GM18519 (cell line): ENCODE data around the gene PLK4.
"Not testable (repeated sequence)": the region's sequence is repeated elsewhere in the genome, so short reads cannot be mapped to it uniquely, and the experiment has no call there.

Experiments
- ATAC-seq: cut with Tn5 transposase; IDR thresholded peaks from one replicate; pipeline ENCODE4 v1.9.1; 2021; ENCODE audit warnings: mild to moderate bottlenecking, moderate library complexity; ENCODE audit not compliant: unreplicated experiment, low FRiP score

Gene PLK4

DNA sequence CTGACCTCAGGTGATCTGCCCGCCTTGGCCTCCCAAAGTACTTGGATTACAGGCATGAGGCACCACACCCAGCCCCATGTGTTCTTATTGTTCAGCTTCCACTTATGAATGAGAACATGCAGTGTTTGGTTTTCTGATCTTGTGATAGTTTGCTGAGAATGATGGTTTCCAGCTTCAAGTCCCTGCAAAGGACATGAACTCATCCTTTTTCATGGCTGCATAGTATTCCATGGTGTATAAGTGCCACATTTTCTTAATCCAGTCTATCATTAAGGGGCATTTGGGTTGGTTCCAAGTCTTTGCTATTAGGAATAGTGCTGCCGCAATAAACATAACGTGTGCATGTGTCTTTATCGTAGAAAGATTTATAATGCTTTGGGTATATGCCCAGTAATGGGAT, 19.0 kb downstream of the PLK4 start:
- ATAC-seq = not testable (repeated sequence)

GRCh38 chr4:127905029-127905428, 24.3 kb downstream of the PLK4 start:
- ATAC-seq = no peak

GRCh38 chr4:127916512-127916911, 35.8 kb downstream of the PLK4 start:
- no peak for ATAC-seq

DNA sequence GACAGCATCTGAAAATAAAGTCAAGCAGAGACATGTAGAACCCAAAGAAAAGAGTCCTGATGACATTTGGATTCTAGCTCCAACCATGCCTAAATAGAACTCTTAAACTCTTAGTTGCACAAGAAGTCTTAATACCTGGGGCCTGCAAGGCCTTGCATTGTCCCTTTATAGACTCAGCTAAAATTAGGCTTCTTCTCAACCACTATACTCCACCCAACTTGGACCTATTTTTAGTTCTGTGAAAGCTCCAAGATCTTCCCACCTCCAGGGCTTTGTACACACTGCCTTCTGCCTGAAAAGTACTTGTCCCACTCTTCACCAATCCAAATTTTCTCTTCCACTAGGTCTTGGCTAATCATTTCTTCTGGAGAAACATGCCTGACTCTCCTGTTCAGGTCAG, 36.5 kb downstream of the PLK4 start:
- ATAC-seq = no peak

- ATAC-seq = no peak
Observed at GRCh38 chr4:127920521-127920920, 39.8 kb downstream of the PLK4 start.

DNA sequence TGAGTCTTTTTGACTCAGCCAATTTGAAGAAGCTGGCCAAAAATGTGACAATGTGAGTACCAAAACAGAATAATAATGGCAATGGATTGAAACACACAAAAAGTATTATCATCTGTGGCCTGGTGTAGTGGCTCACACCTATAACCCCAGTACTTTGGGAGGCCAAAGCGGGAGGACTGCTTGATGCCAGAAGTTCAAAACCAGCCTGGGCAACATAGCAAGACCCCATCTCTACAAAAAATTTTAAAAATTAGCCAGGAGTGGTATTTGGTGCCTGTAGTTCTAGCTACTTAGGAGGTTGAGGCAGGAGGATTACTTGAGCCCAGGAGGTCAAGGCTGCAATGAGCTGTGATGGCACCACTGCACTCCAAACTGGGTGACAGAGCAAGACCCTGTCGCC, 41.5 kb downstream of the PLK4 start:
- ATAC-seq = no peak

DNA sequence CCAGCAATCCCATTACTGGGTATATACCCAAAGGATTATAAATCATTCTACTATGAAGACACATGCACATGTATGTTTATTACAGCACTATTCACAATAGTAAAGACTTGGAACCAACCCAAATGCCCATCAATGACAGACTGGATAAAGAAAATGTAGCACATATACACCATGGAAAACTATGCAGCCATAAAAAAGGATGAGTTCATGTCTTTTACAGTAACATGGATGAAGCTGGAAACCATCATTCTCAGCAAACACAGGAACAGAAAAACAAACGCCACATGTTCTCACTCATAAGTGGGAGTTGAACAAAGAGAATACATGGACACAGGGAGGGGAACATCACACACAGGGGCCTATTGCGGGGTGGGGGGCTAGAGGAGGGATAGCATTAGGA, 45.0 kb downstream of the PLK4 start:
- not testable (repeated sequence) for ATAC-seq

DNA sequence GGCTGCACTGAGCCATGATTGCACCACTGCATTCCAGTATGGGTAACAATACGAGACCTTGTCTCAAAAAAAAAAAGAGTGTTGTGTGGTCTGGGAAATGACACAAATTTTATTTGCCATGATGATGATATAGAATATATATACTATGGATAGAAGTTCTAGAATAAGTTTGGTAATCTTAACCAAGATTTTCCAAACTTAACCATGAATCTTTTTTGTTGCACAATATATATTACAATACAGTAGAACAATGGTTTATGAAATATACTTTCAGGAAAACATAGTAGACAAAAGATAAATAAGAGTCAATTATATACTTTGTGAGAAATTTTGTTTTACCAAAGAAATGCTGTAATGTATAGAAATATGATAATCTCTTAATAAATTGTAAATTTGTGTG, 49.5 kb downstream of the PLK4 start:
- no peak for ATAC-seq

DNA sequence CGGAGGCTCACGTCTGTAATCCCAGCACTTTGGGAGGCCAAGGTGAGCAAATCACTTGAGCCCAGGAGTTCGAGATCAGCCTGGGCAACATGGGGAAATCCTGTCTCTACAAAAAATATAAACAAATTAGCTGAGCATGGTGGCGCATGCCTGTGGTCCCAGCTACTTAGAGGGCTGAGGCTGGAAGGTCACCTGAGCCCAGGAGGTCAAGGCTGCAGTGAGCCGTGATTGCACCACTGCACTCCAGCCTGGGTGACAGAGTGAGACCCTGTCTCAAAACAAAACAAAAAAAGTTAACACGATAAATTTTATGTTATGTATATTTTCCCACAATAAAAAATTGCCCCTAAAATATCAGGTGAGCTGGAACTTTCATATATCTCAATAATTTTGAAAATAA, 51.1 kb downstream of the PLK4 start:
- ATAC-seq = not testable (repeated sequence)

GRCh38 chr4:127936974-127937373, 56.3 kb downstream of the PLK4 start:
- no peak for ATAC-seq
